Activated CD4-positive, alpha-beta T cell treated with anti-CD3 and anti-CD28 coated beads, Interleukin-2, amount 50 U/mL, for 16 hours (primary cell): ENCODE data around the gene SLC30A1.
A peak's percentile ranks its signal among the peaks of the same experiment; 100 is the strongest.
"Not testable (repeated sequence)": the region's sequence is repeated elsewhere in the genome, so short reads cannot be mapped to it uniquely, and the experiment has no call there.

ENCODE experiments used
- DNase-seq: peaks from one replicate; pipeline ENCODE4 v3.0.0-alpha.2; 2020

Gene SLC30A1

GRCh38 chr1:211583011-211583992 is 4.3 kb upstream of the SLC30A1 start:
- DNase-seq: no peak

GRCh38 chr1:211581526-211581925 is 2.6 kb upstream of the SLC30A1 start:
- no peak for DNase-seq

- no peak for DNase-seq
These were observed 1.3 kb upstream of the SLC30A1 start for GRCh38 chr1:211580303-211580687.

- DNase-seq: no peak
These were observed 710 bp upstream of the SLC30A1 start for GRCh38 chr1:211579440-211580302.

GRCh38 chr1:211577819-211578639 is 932 bp downstream of the SLC30A1 start:
- peak; percentile 74 for DNase-seq

GRCh38 chr1:211577277-211577818 is 1.6 kb downstream of the SLC30A1 start:
- DNase-seq: no peak

- no peak for DNase-seq
These were observed 2.2 kb downstream of the SLC30A1 start for GRCh38 chr1:211576717-211577116.

GRCh38 chr1:211574705-211575104 is 4.3 kb downstream of the SLC30A1 start:
- DNase-seq: no peak

GRCh38 chr1:211571998-211572397 is 7.0 kb downstream of the SLC30A1 start:
- DNase-seq: no peak

- not testable (repeated sequence) for DNase-seq
These were observed 8.6 kb downstream of the SLC30A1 start for GRCh38 chr1:211570378-211570777.

GRCh38 chr1:211566431-211567025 is 12.4 kb downstream of the SLC30A1 start:
- DNase-seq: peak; percentile 72

- DNase-seq: no peak
These were observed 14.9 kb downstream of the SLC30A1 start for GRCh38 chr1:211564084-211564483.

- no peak for DNase-seq
These were observed 19.5 kb downstream of the SLC30A1 start for GRCh38 chr1:211559222-211560010.

- no peak for DNase-seq
These were observed 20.9 kb downstream of the SLC30A1 start for GRCh38 chr1:211557894-211558625.

GRCh38 chr1:211553549-211553948 is 25.4 kb downstream of the SLC30A1 start:
- DNase-seq: no peak

GRCh38 chr1:211551638-211552460 is 27.1 kb downstream of the SLC30A1 start:
- no peak for DNase-seq

- DNase-seq: no peak
These were observed 29.8 kb downstream of the SLC30A1 start for GRCh38 chr1:211549092-211549711.

- no peak for DNase-seq
These were observed 30.5 kb downstream of the SLC30A1 start for GRCh38 chr1:211548321-211549091.
